ENCODE results near the gene CLCN4.

Gene CLCN4

DNA sequence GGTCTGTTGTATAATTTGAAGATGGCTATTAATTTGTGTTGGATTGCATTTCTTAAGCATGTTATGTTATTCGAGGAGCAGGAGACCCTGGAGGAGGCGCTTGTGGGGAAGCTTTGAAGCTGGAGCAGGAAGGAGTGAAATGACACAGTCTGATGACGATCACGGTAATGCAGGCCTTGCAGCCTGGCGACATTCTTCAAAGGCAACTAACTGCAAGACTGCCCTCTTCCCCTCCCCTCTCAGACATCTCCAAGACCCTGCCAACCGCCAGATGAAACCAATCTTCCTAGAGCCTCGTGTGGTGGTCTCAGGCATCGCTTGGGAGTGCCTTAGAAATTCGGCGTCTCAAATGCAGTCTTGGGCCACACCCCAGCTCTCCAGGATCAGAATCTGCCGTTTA is 16.1 kb downstream of the CLCN4 start:
- FAIRE-seq: peak; percentile 28
- TF ChIP-seq PAX5 (IDR thresholded peaks at IDR 0.05; ENCODE audit: insufficient read depth, low read length, severe bottlenecking) (no peak), SPI1 (IDR thresholded peaks at IDR 0.05; ENCODE audit: low read depth, low read length) (no peak), POU2F2 (IDR thresholded peaks at IDR 0.05; ENCODE audit: low read depth, low read length) (no peak), POLR2A (IDR thresholded peaks at IDR 0.05; ENCODE audit: low read depth, low read length) (no peak), TAF1 (IDR thresholded peaks at IDR 0.05; ENCODE audit: low read depth, low read length) (no peak), POLR2AphosphoS5 (IDR thresholded peaks at IDR 0.05; ENCODE audit: low read depth, low read length) (no peak)
- no peak for DNase-seq (ENCODE audit: insufficient read length, low spot score)

DNA sequence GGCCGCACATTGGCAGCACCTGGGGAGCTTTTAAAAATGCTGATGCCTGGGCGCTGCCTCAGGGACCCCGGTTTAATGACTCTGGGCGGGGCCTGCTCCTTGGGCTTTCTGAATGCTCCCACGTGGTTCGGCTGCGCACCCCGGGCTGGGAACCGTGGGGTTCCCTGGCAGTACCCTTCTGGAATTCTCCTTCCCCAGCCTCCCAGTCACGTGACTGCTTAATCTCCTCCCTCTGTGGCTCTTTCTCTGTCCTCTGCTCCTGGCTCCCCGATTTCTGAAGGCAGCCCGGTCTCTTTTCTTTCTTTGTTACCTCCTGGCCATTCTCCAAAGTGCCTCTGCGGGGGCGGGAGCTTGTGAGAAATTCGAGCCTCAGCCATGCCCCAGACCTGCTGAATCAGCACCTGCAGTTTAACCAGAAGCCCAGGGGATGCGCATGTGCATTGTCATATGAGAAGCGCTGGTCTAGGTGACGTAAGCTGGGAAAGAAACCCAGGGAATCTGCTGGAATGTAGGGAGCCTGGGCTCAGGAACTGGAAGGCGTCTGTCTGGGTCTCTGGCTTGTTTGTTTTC is 16.6 kb downstream of the CLCN4 start:
- DNase-seq (ENCODE audit: insufficient read length, low spot score): no peak
- FAIRE-seq: no peak

DNA sequence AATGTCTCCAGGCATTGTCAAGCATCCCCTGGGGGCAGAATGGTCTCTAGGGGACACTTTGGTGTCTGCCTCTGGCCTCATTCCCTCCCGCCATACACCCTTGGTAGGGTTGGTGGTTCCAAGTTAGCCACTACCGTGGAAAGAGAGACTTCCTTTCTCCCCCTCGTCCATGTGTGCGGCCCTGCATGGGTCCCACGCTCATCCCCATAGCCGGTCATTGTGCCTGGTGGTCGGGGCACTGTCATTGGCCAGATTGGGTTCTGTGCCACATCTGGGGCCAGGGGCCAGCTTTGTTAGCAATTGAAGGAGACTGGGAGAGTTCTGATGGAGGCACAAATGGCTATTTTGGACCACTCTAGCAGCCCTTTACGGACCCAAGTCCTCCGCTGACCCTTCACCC is 17.3 kb downstream of the CLCN4 start:
- TF ChIP-seq SPI1 (IDR thresholded peaks at IDR 0.05; ENCODE audit: low read depth, low read length) (no peak), TAF1 (IDR thresholded peaks at IDR 0.05; ENCODE audit: low read depth, low read length) (no peak), POU2F2 (IDR thresholded peaks at IDR 0.05; ENCODE audit: low read depth, low read length) (no peak), PAX5 (IDR thresholded peaks at IDR 0.05; ENCODE audit: insufficient read depth, low read length, severe bottlenecking) (no peak), POLR2A (IDR thresholded peaks at IDR 0.05; ENCODE audit: low read depth, low read length) (no peak), POLR2AphosphoS5 (IDR thresholded peaks at IDR 0.05; ENCODE audit: low read depth, low read length) (no peak)
- FAIRE-seq: no peak

More for the DNA sequence above, 16.6 kb downstream of the CLCN4 start:
- no peak for TF ChIP-seq POU2F2 (IDR thresholded peaks at IDR 0.05; ENCODE audit: low read depth, low read length)
- no peak for TF ChIP-seq SPI1 (IDR thresholded peaks at IDR 0.05; ENCODE audit: low read depth, low read length)
- no peak for TF ChIP-seq TAF1 (IDR thresholded peaks at IDR 0.05; ENCODE audit: low read depth, low read length)
- TF ChIP-seq POLR2A (IDR thresholded peaks at IDR 0.05; ENCODE audit: low read depth, low read length): no peak
- no peak for TF ChIP-seq PAX5 (IDR thresholded peaks at IDR 0.05; ENCODE audit: insufficient read depth, low read length, severe bottlenecking)
- no peak for TF ChIP-seq POLR2AphosphoS5 (IDR thresholded peaks at IDR 0.05; ENCODE audit: low read depth, low read length)

DNA sequence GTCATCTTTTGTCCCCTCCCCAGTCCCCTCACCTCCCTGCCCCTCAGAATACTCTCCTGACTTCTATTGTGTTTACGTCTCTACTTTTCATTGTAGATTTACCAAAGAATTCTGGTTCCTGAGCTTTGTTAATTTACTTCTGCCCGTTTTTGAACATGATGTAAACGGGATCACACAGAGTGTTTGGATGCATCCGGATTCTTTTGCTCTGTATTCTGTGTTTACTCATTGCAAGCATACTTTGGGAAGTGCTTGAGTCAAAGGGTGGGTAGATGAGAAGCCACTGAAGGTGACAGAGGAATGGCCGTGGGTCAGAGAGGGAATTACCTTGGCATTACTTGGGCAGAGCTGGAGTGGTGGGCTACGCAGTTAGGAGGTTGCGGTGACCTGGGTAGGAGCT is 18.0 kb downstream of the CLCN4 start:
- DNase-seq (ENCODE audit: insufficient read length, low spot score) (no peak), FAIRE-seq (peak; percentile 41)
- TF ChIP-seq POLR2A (IDR thresholded peaks at IDR 0.05; ENCODE audit: low read depth, low read length): no peak
- no peak for TF ChIP-seq POU2F2 (IDR thresholded peaks at IDR 0.05; ENCODE audit: low read depth, low read length)
- no peak for TF ChIP-seq PAX5 (IDR thresholded peaks at IDR 0.05; ENCODE audit: insufficient read depth, low read length, severe bottlenecking)
- TF ChIP-seq TAF1 (IDR thresholded peaks at IDR 0.05; ENCODE audit: low read depth, low read length): no peak
- TF ChIP-seq POLR2AphosphoS5 (IDR thresholded peaks at IDR 0.05; ENCODE audit: low read depth, low read length): no peak
- no peak for TF ChIP-seq SPI1 (IDR thresholded peaks at IDR 0.05; ENCODE audit: low read depth, low read length)

More for the DNA sequence above, 17.3 kb downstream of the CLCN4 start:
- DNase-seq (ENCODE audit: insufficient read length, low spot score): no peak

DNA sequence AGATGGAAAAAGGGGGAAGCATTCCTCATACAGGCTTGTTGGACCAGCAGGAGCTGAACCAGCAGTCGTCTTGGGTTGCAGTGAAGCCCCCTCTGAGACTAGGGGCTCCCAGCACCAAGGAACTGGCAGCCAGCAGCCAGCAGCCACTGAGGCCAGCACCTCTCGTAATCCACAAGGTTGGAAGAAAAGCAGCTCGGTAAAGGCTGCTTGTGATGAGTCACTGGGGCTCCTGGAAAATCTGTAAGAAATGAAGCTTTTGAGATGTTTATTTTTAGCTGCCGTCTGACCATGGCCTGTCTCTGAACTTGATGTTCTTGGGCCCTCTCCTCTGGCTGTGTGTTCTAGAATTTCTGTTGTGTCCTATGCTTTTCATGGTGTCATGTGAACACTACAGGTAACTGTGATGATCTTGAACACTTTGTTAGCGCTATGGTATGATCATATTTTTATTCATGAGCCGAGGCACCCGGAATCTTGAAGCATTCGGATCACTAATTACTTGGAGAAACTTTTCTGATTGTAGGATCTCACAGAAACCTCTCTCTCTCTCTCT is 18.6 kb downstream of the CLCN4 start:
- DNase-seq (ENCODE audit: insufficient read length, low spot score) (no peak), FAIRE-seq (no peak)
- TF ChIP-seq POU2F2 (IDR thresholded peaks at IDR 0.05; ENCODE audit: low read depth, low read length): no peak
- TF ChIP-seq POLR2AphosphoS5 (IDR thresholded peaks at IDR 0.05; ENCODE audit: low read depth, low read length): no peak
- no peak for TF ChIP-seq POLR2A (IDR thresholded peaks at IDR 0.05; ENCODE audit: low read depth, low read length)
- TF ChIP-seq PAX5 (IDR thresholded peaks at IDR 0.05; ENCODE audit: insufficient read depth, low read length, severe bottlenecking): no peak
- TF ChIP-seq TAF1 (IDR thresholded peaks at IDR 0.05; ENCODE audit: low read depth, low read length): no peak
- no peak for TF ChIP-seq SPI1 (IDR thresholded peaks at IDR 0.05; ENCODE audit: low read depth, low read length)

DNA sequence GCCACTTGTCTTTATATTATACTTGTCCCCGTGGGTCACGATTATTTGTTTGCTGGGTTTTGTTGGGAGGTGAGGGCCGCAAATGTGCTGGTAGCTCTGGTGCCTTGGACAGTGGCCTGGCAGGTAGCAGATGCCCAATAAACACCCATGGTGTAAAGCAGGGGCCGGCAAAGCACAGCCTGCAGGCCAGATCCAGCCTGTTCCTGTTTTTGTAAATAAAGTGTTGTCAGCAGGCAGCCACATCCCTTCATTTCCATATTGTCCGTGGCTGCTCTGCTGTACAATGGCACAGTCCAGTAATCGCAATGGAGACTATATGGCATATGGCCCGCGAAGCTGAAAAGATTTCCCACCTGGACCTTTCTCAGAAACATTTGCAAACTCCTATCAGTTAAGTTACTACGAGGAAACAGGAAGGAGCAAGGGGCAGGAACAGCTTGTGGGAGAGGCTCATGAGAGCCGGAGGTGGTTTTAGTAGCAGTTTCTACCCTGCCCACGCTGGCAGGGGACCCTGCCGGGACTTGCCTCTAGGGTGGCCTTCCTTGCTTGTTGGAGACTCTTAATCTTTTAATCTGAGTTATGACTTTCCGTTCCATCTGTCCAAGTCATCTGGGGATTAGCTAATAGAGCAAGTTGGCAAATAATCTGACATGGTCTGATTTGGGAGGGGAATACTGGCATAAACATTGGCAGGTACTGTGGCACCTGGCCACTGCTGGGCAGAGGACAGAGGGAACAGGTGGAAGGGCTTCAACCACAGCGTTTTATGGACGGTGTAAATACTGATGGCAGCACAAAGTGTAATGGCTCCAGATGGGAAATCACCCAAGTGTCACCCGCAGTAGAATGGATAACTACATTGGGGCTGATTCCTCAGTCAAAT is 19.6 kb downstream of the CLCN4 start:
- TF ChIP-seq POU2F2 (IDR thresholded peaks at IDR 0.05; ENCODE audit: low read depth, low read length) (no peak), SPI1 (IDR thresholded peaks at IDR 0.05; ENCODE audit: low read depth, low read length) (peak; percentile 47)
- DNase-seq (ENCODE audit: insufficient read length, low spot score) (no peak), FAIRE-seq (peak; percentile 93)

DNA sequence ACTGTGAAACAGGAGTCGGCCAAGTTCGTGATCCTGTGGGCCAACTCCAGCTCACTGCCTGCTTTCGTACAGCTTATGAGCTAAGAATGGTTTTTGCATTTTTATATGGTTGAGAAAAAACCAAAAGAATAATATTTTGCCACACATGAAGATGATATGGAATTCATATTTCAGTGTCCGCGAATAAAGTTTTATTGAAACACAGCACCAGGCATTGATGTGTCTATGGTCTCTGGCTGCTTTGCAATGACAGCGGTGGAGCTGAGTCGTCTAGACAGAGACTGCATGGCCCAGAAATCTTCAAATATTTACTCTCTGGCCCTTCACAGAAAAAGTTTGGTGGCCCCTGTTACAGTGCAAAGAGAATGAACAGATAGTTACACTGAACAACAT is 20.2 kb downstream of the CLCN4 start:
- DNase-seq (ENCODE audit: insufficient read length, low spot score): no peak
- TF ChIP-seq PAX5 (IDR thresholded peaks at IDR 0.05; ENCODE audit: insufficient read depth, low read length, severe bottlenecking): no peak
- TF ChIP-seq SPI1 (IDR thresholded peaks at IDR 0.05; ENCODE audit: low read depth, low read length): no peak
- TF ChIP-seq POU2F2 (IDR thresholded peaks at IDR 0.05; ENCODE audit: low read depth, low read length): no peak
- FAIRE-seq: no peak

DNA sequence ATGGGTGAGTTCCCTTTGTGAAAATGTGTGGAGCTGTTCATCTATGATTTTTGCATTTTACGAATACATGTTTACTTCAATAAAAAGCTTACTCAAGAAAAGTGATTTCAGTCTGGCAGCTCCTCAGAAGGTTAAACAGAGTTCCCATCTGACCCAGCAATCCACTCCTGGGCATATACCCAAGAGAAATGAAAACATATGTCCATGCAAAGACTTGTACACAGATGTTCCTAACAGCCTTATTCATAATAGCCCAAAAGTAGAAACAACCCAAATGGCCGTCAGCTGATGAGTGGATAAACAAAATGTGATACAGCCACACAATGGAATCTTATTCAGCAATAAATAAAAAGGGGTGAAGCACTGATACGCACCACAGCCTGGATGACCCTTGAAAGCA is 20.8 kb downstream of the CLCN4 start:
- no peak for TF ChIP-seq POU2F2 (IDR thresholded peaks at IDR 0.05; ENCODE audit: low read depth, low read length)
- no peak for DNase-seq (ENCODE audit: insufficient read length, low spot score)
- no peak for FAIRE-seq

DNA sequence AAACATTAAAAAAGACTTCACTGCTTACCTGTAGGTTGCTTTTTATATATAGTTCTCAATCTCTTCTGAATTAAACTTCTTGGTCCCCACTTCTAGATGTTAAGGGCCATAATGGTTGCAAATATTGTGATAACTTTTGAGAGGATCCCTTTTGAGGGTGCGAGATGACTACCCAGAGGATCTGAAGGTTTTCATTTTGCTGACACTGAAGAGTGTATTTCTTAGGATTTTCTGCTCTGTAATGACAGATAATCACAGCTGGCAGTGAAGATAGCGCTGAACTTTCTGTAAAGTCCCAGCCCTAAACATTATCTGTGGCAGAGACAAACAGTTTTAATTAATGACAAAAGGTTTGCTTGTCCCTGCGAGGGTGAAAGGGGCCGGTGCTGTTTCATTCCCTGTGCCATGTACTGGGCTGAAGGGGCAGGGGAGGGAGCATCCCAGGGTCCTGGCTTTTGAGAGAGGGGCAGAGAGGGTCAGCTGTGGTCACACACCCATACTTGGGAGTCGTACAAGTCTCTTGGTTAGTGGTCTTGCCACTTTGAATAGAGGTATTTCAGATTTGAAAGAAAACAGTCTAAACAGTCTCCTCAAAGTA is 22.2 kb downstream of the CLCN4 start:
- TF ChIP-seq TAF1 (IDR thresholded peaks at IDR 0.05; ENCODE audit: low read depth, low read length): no peak
- no peak for TF ChIP-seq POLR2AphosphoS5 (IDR thresholded peaks at IDR 0.05; ENCODE audit: low read depth, low read length)
- TF ChIP-seq POU2F2 (IDR thresholded peaks at IDR 0.05; ENCODE audit: low read depth, low read length): no peak
- TF ChIP-seq SPI1 (IDR thresholded peaks at IDR 0.05; ENCODE audit: low read depth, low read length): no peak
- FAIRE-seq (no peak), DNase-seq (ENCODE audit: insufficient read length, low spot score) (no peak)

DNA sequence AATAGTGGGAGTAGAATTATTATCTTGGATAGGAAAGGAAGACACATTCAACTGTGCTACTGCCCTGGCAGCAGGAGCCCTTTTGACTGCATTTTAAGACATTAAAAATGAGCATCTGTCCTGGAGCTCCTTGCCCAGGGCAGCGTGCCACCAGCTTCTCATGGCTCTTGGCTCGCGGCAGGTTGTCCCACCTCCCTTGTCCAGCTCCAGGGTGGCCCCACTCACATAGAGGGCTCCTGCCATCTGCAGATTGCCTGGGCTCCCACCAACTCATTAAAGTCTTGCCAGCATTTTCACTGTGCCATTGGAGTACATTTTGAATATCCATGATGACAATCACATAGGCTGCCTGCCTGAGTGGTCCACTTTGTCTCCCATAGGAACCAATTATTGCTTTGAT is 27.0 kb downstream of the CLCN4 start:
- TF ChIP-seq PAX5 (IDR thresholded peaks at IDR 0.05; ENCODE audit: insufficient read depth, low read length, severe bottlenecking) (no peak), POLR2A (IDR thresholded peaks at IDR 0.05; ENCODE audit: low read depth, low read length) (no peak), SPI1 (IDR thresholded peaks at IDR 0.05; ENCODE audit: low read depth, low read length) (no peak), POLR2AphosphoS5 (IDR thresholded peaks at IDR 0.05; ENCODE audit: low read depth, low read length) (no peak), TAF1 (IDR thresholded peaks at IDR 0.05; ENCODE audit: low read depth, low read length) (no peak), POU2F2 (IDR thresholded peaks at IDR 0.05; ENCODE audit: low read depth, low read length) (no peak)
- DNase-seq (ENCODE audit: insufficient read length, low spot score) (no peak), FAIRE-seq (no peak)
